GM10847 (cell line): ENCODE results near the gene OGFOD1.
A peak's percentile ranks its signal among the peaks of the same experiment; 100 is the strongest.

ENCODE experiments used
- POLR2A ChIP-seq: IDR thresholded peaks from 2 replicates; pipeline ENCODE4 v1.6.1; 2011; ENCODE audit not compliant: insufficient read length; ENCODE audit errors: extremely low read depth

Gene OGFOD1

DNA sequence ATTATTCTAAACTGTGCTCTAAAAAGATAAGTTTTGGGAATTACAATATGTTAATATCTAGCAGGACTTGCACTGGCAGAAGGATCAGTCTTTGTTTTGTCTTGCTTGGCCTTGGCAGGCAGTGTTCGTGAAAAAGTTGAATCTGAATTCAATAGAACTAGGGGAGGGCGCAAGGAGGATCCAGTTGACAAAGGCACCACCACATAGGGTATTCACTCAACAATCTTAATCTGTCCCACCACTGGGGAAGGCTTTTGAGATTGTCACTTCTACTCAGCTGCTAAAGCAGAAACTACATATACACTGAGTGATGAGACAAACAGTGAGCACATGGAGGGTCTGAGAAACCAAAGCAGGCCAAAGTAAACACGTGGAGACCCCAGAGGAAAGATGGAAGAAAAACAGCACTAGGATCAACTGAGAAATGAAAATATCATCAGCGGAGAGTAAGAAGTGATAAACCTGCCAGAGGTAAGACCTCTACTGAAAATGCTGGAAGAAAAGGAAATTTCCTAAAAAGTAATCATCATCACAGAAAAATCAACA, 28.4 kb upstream of the OGFOD1 start:
- TF ChIP-seq POLR2A = no peak

DNA sequence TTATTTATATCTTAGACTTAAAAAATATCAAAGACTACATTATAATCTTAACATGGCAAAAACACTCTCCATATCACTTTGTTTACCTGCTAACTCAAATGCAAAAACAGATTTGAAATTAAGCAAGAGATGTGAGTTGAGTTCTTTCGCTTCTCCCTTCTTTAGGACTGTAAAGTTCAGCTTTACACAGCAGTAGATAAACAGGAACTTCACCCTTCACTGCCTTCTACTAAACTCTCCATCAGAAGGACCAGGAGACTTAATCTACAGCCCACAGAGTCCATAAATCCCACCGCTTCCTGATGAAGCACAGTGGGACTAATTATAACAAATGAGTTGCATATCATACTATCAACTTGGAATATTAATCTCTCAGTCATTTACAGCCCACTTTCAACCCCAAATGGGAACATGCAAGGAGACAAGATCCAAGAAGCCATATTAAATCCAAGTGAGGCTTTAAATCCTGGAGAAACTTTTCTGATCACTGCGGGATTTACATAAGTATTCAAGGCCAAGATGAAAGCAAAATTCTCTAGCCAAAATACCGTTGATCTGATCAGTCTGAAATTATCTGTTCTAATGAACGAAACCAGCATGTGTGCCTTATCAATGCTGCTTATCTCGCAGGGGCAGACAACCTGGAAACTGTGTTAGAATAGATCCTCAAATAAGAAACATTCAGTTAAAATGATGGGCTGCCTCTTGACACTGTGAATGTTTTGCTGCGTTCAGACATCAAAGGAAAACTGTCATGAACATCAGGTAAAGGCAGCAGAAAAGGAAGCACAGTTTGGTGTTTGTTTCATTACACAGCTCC, 27.6 kb upstream of the OGFOD1 start:
- TF ChIP-seq POLR2A = no peak

GRCh38 chr16:56424404-56424764, 27.0 kb upstream of the OGFOD1 start:
- no peak for TF ChIP-seq POLR2A

DNA sequence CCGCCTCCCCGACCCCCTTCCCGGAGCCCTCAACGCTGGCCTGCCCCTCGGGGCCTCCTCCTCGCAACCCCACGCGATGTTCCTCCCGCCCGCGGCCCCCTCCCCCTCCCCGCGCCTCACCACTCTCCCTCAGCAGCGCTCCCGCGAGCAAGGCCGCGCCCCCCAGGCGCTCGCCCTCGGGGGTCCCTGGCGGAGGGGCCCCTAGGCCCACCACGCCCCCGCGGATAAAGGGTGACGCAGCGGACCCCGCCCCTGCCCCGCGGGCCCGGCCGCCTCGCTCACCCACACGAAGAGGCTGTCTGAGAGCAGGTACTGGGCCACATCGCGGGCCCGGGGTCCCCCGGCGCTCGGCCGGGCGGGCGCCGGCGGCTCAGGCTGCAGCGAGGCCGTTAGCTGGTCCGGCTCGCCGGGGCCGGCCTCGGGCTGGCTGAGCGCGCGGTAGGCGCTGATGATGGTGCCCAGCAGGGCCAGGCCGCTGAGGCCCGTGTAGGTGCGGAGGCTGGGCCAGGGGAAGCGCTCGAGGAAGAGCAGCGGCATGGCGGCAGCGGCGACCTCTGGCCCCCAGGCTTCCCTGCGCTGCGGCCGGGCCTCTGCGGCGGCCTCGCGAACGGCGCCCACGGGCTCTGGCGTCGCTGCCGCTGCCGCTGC, 26.4 kb upstream of the OGFOD1 start:
- no peak for TF ChIP-seq POLR2A

- peak; percentile 32 for TF ChIP-seq POLR2A
Measured at GRCh38 chr16:56425439-56425832, 25.9 kb upstream of the OGFOD1 start, which contains the start of gene AMFR. AMFR (minus strand) TSS chr16:56425545; CDS start chr16:56425327, 218 bp downstream.

DNA sequence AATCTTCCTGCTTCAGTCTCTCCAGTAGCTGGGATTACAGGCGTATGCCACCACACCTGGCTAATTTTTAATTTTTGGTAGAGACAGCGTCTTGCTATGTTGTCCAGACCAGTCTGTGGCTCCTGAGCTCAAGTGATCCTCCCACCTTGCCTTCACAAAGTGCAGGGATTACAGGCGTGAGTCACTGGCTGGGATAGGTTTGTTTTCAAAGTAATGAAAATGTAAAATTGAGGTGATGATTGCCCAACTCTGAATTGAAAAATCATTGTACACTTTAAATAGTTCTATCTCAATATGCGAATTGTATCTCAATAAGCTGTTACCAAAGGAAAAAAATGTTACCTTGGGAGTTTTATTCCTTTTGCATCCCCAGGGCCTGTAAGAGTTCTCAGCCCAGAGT, 24.8 kb upstream of the OGFOD1 start:
- no peak for TF ChIP-seq POLR2A

GRCh38 chr16:56428091-56428490, 23.3 kb upstream of the OGFOD1 start:
- no peak for TF ChIP-seq POLR2A

GRCh38 chr16:56436258-56436657, 15.1 kb upstream of the OGFOD1 start:
- TF ChIP-seq POLR2A = no peak

- no peak for TF ChIP-seq POLR2A
Measured at GRCh38 chr16:56438038-56438437, 13.3 kb upstream of the OGFOD1 start.

DNA sequence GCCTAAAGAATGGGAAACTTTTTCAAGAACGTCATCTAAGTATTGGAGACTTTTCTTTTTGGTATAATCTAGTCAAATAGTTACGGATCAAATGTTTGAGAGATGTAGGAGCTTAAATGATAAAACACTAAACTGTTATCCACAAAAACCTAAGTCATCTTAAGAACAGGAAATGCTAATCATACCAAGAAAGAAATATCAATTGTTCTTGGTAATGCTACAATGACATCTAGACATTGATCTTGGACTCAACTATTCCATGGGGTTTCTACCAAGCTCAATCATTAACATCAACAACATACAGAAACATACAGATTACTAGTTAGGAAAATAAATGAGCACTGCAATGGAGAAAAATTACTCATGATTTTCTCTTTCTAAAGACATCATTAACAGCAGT, 4.1 kb upstream of the OGFOD1 start:
- TF ChIP-seq POLR2A = no peak

- TF ChIP-seq POLR2A = no peak
Measured at GRCh38 chr16:56448005-56448404, 3.3 kb upstream of the OGFOD1 start.

DNA sequence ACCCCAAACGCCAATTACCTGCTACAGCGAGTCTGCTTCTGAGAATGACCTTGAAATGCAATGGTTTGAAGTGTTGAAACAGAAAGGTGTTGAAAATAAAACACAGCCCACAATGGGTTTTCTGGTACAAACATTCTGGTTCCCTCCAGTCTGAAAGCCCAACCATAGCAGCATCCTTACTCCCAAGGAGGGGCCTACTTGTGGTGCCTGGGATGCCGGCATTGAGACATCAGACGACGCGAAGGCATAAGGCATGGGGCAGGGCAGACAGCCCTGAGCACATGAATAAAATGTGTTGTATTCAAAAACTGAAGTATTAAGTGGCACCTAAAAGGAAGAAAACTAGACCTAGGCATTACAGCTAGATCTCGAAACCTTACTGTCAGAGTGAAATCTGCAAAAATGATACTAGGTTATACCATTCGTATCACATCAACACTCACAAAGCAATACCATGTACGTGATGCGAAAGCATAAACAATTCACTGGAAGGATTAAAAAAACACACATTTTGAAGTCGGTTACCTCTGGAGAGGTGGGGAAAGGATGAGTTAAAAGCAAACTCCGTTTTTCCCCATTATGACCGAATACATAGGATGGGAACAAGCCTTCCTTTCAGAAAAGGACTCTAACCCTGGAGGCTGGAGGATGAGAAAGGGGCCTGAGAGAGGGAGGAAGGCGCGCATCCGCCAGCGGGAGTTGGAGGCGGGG, 924 bp upstream of the OGFOD1 start:
- no peak for TF ChIP-seq POLR2A

GRCh38 chr16:56451753-56452689, 667 bp downstream of the OGFOD1 start:
- no peak for TF ChIP-seq POLR2A

- TF ChIP-seq POLR2A = no peak
Measured at GRCh38 chr16:56457927-56458470, 6.6 kb downstream of the OGFOD1 start.
